NB4 (cell line): Measurements from ENCODE around the gene APOC4.
"Not testable (repeated sequence)": the region's sequence is repeated elsewhere in the genome, so short reads cannot be mapped to it uniquely, and the experiment has no call there.

ENCODE experiments used
- DNase-seq: peaks from one replicate; pipeline ENCODE4 v3.0.0; 2010; ENCODE audit warnings: low read depth
- H3K4me3 ChIP-seq: one replicate; pipeline ENCODE4 v1.5.1; 2011; ENCODE audit warnings: mild to moderate bottlenecking, low read depth, low read length, moderate library complexity
- CTCF ChIP-seq: IDR thresholded peaks from one replicate; pipeline ENCODE4 v1.5.1; 2012; ENCODE audit warnings: low read depth, low read length
- MAX ChIP-seq: IDR thresholded peaks from 2 replicates; pipeline ENCODE4 v1.6.1; 2011; ENCODE audit warnings: low read depth, low read length
- MYC ChIP-seq: IDR thresholded peaks from 2 replicates; pipeline ENCODE4 v1.6.1; 2011; ENCODE audit warnings: low read depth, low read length
- POLR2A ChIP-seq: IDR thresholded peaks from 2 replicates; pipeline ENCODE4 v1.6.1; 2011; ENCODE audit warnings: mild to moderate bottlenecking; ENCODE audit not compliant: insufficient read length; ENCODE audit errors: extremely low read depth

Gene APOC4

DNA sequence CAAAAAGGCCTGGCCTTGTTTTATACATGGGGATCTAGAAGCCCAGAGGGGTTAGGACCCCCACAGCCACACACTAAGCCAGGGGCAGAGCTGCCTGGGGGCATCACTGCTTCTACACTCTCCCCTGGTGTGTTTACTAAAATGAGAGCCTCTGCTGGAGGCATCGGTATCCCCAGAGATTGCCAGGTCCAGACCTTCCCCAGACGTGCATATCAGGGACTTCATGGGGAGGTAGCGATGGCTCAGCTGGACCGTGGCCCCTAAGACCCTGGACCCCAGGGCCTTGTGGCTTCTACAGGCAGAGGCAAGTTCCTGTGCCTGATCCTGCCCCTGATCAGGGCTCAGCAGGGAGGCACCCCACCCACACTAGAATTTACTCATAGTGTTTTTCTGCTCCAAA, 26.6 kb downstream of the APOC4 start:
- TF ChIP-seq MYC (no peak), MAX (no peak), CTCF (no peak)
- H3K4me3 ChIP-seq = no peak overlapping the region
- DNase-seq = no peak

DNA sequence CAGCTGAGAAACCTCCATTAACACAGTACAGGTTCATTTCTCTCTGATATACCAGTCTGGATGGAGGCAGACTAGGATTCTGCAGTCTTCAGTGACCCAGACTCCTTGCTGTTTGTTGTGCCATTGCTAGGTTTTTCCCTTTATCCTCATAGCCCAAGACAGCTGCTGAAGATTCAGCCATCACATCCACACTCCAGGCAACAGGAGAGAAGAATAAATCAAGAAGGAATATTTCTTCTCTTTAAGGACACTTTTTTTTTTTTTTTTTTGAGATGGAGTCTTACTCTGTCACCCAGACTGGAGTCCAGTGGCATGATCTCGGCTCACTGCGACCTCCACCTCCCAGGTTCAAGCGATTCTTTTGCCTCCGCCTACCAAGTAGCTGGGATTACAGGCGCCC, 27.4 kb downstream of the APOC4 start:
- no peak for DNase-seq
- no peak overlapping the region for H3K4me3 ChIP-seq
- TF ChIP-seq CTCF = no peak
- TF ChIP-seq MYC = no peak
- no peak for TF ChIP-seq MAX
- TF ChIP-seq POLR2A = no peak

DNA sequence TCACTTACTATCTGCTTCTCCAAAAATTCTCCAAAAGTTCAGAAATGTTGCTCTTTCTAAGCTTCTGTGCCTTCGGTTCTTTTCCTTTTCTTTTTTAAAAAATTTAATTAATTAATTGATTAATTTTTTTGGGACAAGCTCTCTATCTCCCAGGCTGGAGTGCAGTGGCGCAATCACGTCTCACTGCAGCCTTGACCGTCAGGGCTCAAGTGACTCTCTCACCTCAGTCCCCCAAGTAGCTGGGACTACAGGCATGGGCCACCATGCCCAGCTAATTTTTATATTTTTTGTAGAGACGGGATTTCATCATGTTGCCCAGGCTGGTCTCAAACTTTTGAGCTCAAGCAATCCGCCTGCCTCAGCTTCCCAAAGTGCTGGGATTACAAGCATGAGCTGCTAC, 29.4 kb downstream of the APOC4 start:
- not testable (repeated sequence) for DNase-seq, H3K4me3 ChIP-seq

- no peak overlapping the region for H3K4me3 ChIP-seq
- TF ChIP-seq MYC (no peak), CTCF (no peak), MAX (no peak), POLR2A (no peak)
- DNase-seq = no peak
Observed at GRCh38 chr19:44972802-44973201, 30.8 kb downstream of the APOC4 start.

- no peak for TF ChIP-seq MYC
- TF ChIP-seq MAX = no peak
- no peak for TF ChIP-seq POLR2A
- TF ChIP-seq CTCF = no peak
- no peak for DNase-seq
- H3K4me3 ChIP-seq = no peak overlapping the region
Observed at GRCh38 chr19:44973982-44974735, 32.1 kb downstream of the APOC4 start.

- DNase-seq = no peak
- H3K4me3 ChIP-seq = no peak overlapping the region
- TF ChIP-seq CTCF (no peak), POLR2A (no peak), MAX (no peak), MYC (no peak)
Observed at GRCh38 chr19:44974857-44975256, 32.8 kb downstream of the APOC4 start.
